H1 (cell line): ENCODE measurements around the gene GCC1. TPM values are rescaled to one million over a fixed set of nuclear protein-coding genes. Genes with fewer than 3 reads are reported as not detected.

Experiments used
- EZH2 ChIP-seq: fragments of 200-600 bp; sonication (generic); IDR thresholded peaks from 2 replicates; pipeline ENCODE4 v1.7.1; 2012; ENCODE audit warnings: low read depth, mild to moderate bottlenecking, moderate library complexity, low read length, inconsistent platforms; ENCODE audit not compliant: severe bottlenecking
- polyA plus RNA-seq, 7 experiments: library from polyadenylated mRNA; depleted of rRNA in 3 of 7; stranded (reverse) in 5 of 7; unstranded in 2 of 7; fragments of >200 nt in 5 of 7; fragments of 200-250 nt in 2 of 7; gene quantifications; 1 replicate in 5 of 7; 2 replicates in 1 of 7; 4 replicates in 1 of 7; pipeline versions ENCODE4 v1.2.1 to v1.2.3, GENCODE V29; 2011 to 2013; ENCODE audit warnings: missing spikeins in 2 of 7, mixed read lengths in 2 of 7
- total RNA-seq: library from RNA; stranded (reverse); fragmentation: NEBNext Ultra II Directional; extraction: Animal tissue kit (Norgen Biotek cat#: 25700); gene quantifications from 2 replicates; pipeline ENCODE4 v1.2.1, GENCODE V29; 2021

Gene GCC1
- total and polyA plus RNA-seq, 2 of the 8 experiments (the other 6 are each of a cell fraction or from before 2014, with no cell fraction given) = 3.3 to 15.0 TPM

DNA sequence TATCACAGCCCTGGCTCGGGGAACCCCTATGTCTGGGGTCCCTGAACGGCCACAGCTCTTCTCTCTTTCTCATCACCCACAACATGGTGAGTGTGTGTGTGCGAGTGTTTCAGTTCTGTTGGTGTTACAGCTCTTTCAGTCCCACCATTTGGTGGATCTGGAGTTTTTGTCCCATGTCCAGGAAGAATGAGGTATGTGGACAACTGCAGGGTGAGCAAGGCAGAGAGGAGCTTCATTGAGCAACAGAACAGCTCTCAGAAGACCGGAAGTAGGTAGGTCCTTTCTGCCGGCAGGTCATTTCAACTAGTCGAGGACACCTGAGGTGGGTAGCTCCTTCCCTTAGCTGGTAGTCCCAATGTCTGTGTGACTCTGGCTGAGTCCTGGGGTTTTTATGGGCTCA is 23.1 kb upstream of the GCC1 start (continued):
- no peak for TF ChIP-seq EZH2
